ENCODE results near the gene THEMIS.

GRCh38 chr6:127695108-127695507 lies 205.8 kb downstream of the THEMIS start:
- TF ChIP-seq, protein P1, sequence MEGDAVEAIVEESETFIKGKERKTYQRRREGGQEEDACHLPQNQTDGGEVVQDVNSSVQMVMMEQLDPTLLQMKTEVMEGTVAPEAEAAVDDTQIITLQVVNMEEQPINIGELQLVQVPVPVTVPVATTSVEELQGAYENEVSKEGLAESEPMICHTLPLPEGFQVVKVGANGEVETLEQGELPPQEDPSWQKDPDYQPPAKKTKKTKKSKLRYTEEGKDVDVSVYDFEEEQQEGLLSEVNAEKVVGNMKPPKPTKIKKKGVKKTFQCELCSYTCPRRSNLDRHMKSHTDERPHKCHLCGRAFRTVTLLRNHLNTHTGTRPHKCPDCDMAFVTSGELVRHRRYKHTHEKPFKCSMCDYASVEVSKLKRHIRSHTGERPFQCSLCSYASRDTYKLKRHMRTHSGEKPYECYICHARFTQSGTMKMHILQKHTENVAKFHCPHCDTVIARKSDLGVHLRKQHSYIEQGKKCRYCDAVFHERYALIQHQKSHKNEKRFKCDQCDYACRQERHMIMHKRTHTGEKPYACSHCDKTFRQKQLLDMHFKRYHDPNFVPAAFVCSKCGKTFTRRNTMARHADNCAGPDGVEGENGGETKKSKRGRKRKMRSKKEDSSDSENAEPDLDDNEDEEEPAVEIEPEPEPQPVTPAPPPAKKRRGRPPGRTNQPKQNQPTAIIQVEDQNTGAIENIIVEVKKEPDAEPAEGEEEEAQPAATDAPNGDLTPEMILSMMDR (conservative IDR thresholded peaks at IDR 0.05 in 1 of 2, IDR thresholded peaks at IDR 0.05 in 1 of 2; ENCODE audit: low read depth in 1 of 2, low read length in 2 of 2): no peak
- no peak for TF ChIP-seq EZH2 (IDR thresholded peaks at IDR 0.05; ENCODE audit: low read length, missing control alignments)

Measured in fibroblast of lung (primary cell).